Neuronal stem cell (in vitro differentiated cells): ENCODE results near the gene PTPRJ.
A peak's percentile ranks its signal among the peaks of the same experiment; 100 is the strongest.

Experiments
- DNase-seq: peaks from one replicate; pipeline ENCODE4 v3.0.0-alpha.2; 2013; ENCODE audit warnings: low spot score
- H2AFZ ChIP-seq: one replicate; pipeline ENCODE4 v1.6.1; 2013; ENCODE audit warnings: mild to moderate bottlenecking, low read length, inconsistent platforms
- H2AK5ac ChIP-seq: 2 replicates; pipeline ENCODE4 v1.6.1; 2013; ENCODE audit warnings: low read depth, mild to moderate bottlenecking, inconsistent platforms, low read length, moderate library complexity, mixed read lengths
- H2BK120ac ChIP-seq: 2 replicates; pipeline ENCODE4 v1.6.1; 2013; ENCODE audit warnings: low read depth, mild to moderate bottlenecking, inconsistent platforms, low read length, moderate library complexity, mixed read lengths
- H2BK12ac ChIP-seq: one replicate; pipeline ENCODE4 v1.6.1; 2013; ENCODE audit warnings: low read length, inconsistent platforms
- H2BK15ac ChIP-seq: 2 replicates; pipeline ENCODE4 v1.6.1; 2013; ENCODE audit warnings: mild to moderate bottlenecking, low read length, inconsistent platforms, mixed read lengths
- H2BK5ac ChIP-seq: one replicate; pipeline ENCODE4 v1.6.1; 2013; ENCODE audit warnings: inconsistent platforms, mild to moderate bottlenecking, low read length, moderate library complexity
- H3K14ac ChIP-seq: one replicate; pipeline ENCODE4 v1.6.1; 2013; ENCODE audit warnings: low read length, inconsistent platforms
- H3K18ac ChIP-seq: 2 replicates; pipeline ENCODE4 v1.6.1; 2013; ENCODE audit warnings: low read length, inconsistent platforms
- H3K23ac ChIP-seq: 2 replicates; pipeline ENCODE4 v1.6.1; 2013; ENCODE audit warnings: low read depth, mild to moderate bottlenecking, mixed read lengths, low read length, inconsistent platforms; ENCODE audit not compliant: poor library complexity
- H3K27ac ChIP-seq: replicated peaks from 3 replicates; pipeline ENCODE4 v1.5.1; 2013; ENCODE audit warnings: low read length, inconsistent platforms
- H3K27me3 ChIP-seq, 3 experiments: 2 replicates each; pipeline ENCODE4 v1.6.1; 2013; ENCODE audit warnings: low read length in 3 of 3, mild to moderate bottlenecking in 2 of 3, inconsistent platforms in 1 of 3, low read depth in 1 of 3, mixed read lengths in 1 of 3, moderate library complexity in 1 of 3; ENCODE audit not compliant: control insufficient read depth in 3 of 3, insufficient read depth in 3 of 3
- H3K36me3 ChIP-seq, 2 donors: replicated peaks in 1 of 2; 2 replicates each; pipeline ENCODE4 v1.6.1; 2013; ENCODE audit warnings: low read length in 2 of 2; ENCODE audit not compliant: control insufficient read depth in 2 of 2, insufficient read depth in 2 of 2
- H3K4ac ChIP-seq: 2 replicates; pipeline ENCODE4 v1.6.1; 2013; ENCODE audit warnings: inconsistent platforms, mild to moderate bottlenecking, low read length, moderate library complexity
- H3K4me1 ChIP-seq, 2 donors: 1 replicate in 1 of 2; 2 replicates in 1 of 2; pipeline ENCODE4 v1.6.1; 2013; ENCODE audit warnings: low read length in 2 of 2, low read depth in 1 of 2; ENCODE audit not compliant: control insufficient read depth in 2 of 2, insufficient read depth in 1 of 2
- H3K4me2 ChIP-seq: one replicate; pipeline ENCODE4 v1.6.1; 2013; ENCODE audit warnings: mild to moderate bottlenecking, low read length, inconsistent platforms; ENCODE audit not compliant: insufficient read depth, poor library complexity, severe bottlenecking
- H3K4me3 ChIP-seq, 2 donors: 2 replicates each; pipeline ENCODE4 v1.5.1; 2013; ENCODE audit warnings: low read length in 2 of 2, mild to moderate bottlenecking in 2 of 2, inconsistent platforms in 1 of 2, moderate library complexity in 1 of 2
- H3K79me1 ChIP-seq: one replicate; pipeline ENCODE4 v1.6.1; 2013; ENCODE audit warnings: low read depth, mild to moderate bottlenecking, inconsistent platforms, low read length, moderate library complexity
- H3K9ac ChIP-seq: one replicate; pipeline ENCODE4 v1.6.1; 2013; ENCODE audit warnings: mild to moderate bottlenecking, low read depth, low read length, inconsistent platforms; ENCODE audit not compliant: poor library complexity
- H3K9me3 ChIP-seq, 2 donors: replicated peaks in 1 of 2; 2 replicates each; pipeline versions ENCODE3 to v1.6.1; 2013; ENCODE audit warnings: low read length in 2 of 2, mild to moderate bottlenecking in 2 of 2, inconsistent platforms in 1 of 2, low read depth in 1 of 2, mixed read lengths in 1 of 2, moderate library complexity in 1 of 2; ENCODE audit not compliant: control insufficient read depth in 2 of 2, insufficient read depth in 1 of 2
- H4K8ac ChIP-seq: one replicate; pipeline ENCODE4 v1.6.1; 2013; ENCODE audit warnings: low read depth, mild to moderate bottlenecking, inconsistent platforms, low read length, moderate library complexity
- H4K91ac ChIP-seq: one replicate; pipeline ENCODE4 v1.6.1; 2013; ENCODE audit warnings: low read length, low read depth, mild to moderate bottlenecking, inconsistent platforms; ENCODE audit not compliant: poor library complexity
- WGBS, 2 donors: extraction: QIAGEN DNeasy Blood & Tissue Kit; methylation state at CpG; one replicate each; pipeline ENCODE4 v1.1.7; 2013; ENCODE audit warnings: missing lambda C conversion rate in 2 of 2, mixed read lengths in 1 of 2; ENCODE audit not compliant: insufficient read length in 2 of 2, insufficient replicate concordance in 1 of 2; ENCODE audit errors: extremely low coverage in 2 of 2; 5-methylcytosine and 5-hydroxymethylcytosine counted together

The PTPRJ gene

DNA sequence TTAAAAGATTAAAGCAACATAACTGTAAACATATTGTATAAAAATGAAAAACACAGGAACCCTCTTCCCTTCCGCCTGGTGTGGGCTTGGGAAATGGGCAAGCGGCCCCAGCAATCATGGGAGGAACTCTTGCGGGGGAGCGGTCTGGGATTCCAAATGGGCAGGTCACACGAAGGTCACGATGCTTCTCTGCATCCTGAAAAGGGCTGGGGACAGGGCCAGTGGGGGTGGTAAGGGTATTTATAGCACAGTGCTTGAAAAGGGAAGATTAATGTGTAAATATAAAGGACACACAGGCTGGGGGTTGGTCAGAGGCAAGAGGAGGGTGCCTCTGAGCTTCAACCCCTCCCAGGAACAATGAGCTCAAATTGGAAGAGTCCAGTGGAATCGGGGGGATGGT is 189.4 kb downstream of the PTPRJ start:
- no peak overlapping the region for H4K8ac ChIP-seq
- H3K4me1 ChIP-seq = peaks cover 11 to 15% of the 10 kb centered on the region in 2 donors
- no peak overlapping the region for H2AFZ ChIP-seq
- no peak overlapping the region for H2AK5ac ChIP-seq
- no peak overlapping the region for H2BK120ac ChIP-seq
- no peak overlapping the region for H4K91ac ChIP-seq
- H3K18ac ChIP-seq = no peak overlapping the region
- H3K27me3 ChIP-seq = no peaks in the 10 kb centered on the region
- H3K9ac ChIP-seq = no peak overlapping the region
- no peak overlapping the region for H3K4ac ChIP-seq
- no peak overlapping the region for H2BK12ac ChIP-seq
- DNase-seq = no peak
- H3K79me1 ChIP-seq = no peaks in the 10 kb centered on the region
- no peak overlapping the region for H2BK5ac ChIP-seq
- no peak overlapping the region for H3K14ac ChIP-seq
- no peak overlapping the region for H3K23ac ChIP-seq
- H2BK15ac ChIP-seq = no peak overlapping the region
- WGBS, 2 donors = no CpG with 5 or more reads among the region's 7 CpGs
- H3K27ac ChIP-seq = no peak overlapping the region
- no peaks in the 10 kb centered on the region for H3K9me3 ChIP-seq
- no peak overlapping the region for H3K4me3 ChIP-seq
- H3K4me2 ChIP-seq = no peak overlapping the region
- H3K36me3 ChIP-seq = peaks cover 5 to 28% of the 10 kb centered on the region in 2 donors

DNA sequence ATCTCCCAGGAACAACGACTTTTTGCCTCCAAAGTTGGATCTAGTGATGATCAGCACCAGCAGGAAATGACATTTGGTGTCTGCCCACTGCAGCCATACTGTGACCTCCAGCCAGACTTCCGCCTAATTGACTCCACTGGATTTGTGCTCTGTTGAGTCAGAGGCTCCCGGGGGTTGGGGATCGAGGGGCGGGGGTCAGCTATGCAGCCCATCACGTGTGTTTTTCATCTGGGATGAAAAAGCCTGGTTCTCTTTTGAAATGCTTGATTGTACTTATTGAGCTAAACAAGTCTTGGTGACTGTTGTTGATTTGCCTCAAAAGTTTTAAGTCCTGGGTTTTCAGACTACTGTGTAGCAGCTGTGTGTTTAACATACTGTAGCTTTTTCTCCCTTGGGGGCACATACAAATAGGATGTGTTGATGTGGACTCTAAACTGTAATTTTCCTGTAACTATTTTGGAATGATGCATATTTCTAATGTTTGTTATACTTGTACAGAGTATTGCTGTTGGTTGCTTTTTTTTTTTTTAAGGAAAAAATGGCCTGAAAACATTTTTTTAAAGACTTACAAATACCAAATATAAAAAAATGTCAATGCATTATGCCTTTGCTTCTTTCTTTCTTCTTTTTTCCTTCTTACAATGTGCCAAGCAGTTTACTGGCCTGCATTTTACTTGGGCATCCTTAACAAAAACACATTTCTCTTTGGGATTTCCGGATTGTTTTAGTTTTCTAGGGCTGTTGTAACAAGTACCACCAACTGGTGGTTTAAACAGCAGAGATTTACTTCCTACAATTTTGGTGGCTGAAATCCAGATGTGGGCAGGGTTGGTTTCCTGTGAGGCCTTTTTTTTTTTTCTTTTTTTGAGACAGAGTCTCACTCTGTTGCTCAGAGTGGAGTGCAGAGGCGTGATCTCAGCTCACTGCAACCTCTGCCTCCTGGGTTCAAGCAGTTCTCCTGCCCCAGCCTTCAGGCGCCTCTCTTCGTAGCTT is 190.2 kb downstream of the PTPRJ start:
- no peak overlapping the region for H3K23ac ChIP-seq
- H3K4me3 ChIP-seq = no peak overlapping the region
- no peak overlapping the region for H4K8ac ChIP-seq
- no peak overlapping the region for H4K91ac ChIP-seq
- no CpG with 5 or more reads among the region's 10 CpGs for WGBS, 2 donors
- no peak overlapping the region for H3K9ac ChIP-seq
- H2BK5ac ChIP-seq = no peak overlapping the region
- no peak overlapping the region for H2BK12ac ChIP-seq
- H3K4me1 ChIP-seq = peaks cover 11 to 15% of the 10 kb centered on the region in 2 donors
- no peaks in the 10 kb centered on the region for H3K27me3 ChIP-seq
- no peak overlapping the region for H2BK120ac ChIP-seq
- DNase-seq = no peak
- H3K4me2 ChIP-seq = no peak overlapping the region
- no peak overlapping the region for H3K18ac ChIP-seq
- no peak overlapping the region for H3K4ac ChIP-seq
- H2AK5ac ChIP-seq = no peak overlapping the region
- peaks cover 5 to 20% of the 10 kb centered on the region in 2 donors for H3K36me3 ChIP-seq
- H3K27ac ChIP-seq = no peak overlapping the region
- no peaks in the 10 kb centered on the region for H3K79me1 ChIP-seq
- H2BK15ac ChIP-seq = no peak overlapping the region
- H3K14ac ChIP-seq = no peak overlapping the region
- H3K9me3 ChIP-seq = no peaks in the 10 kb centered on the region
- no peak overlapping the region for H2AFZ ChIP-seq

- Histone ChIP-seq H3K27ac (no peak overlapping the region), H3K27me3 (no peaks in the 10 kb centered on the region), H2AFZ (peak overlapping the region; percentile 43), H4K8ac (no peak overlapping the region), H2BK15ac (no peak overlapping the region), H3K14ac (no peak overlapping the region), H3K36me3 (peaks cover 0 to 11% of the 10 kb centered on the region in 2 donors), H3K18ac (peak overlapping the region; percentile 2), H4K91ac (no peak overlapping the region), H2BK5ac (no peak overlapping the region), H3K9ac (no peak overlapping the region), H2BK12ac (no peak overlapping the region), H2BK120ac (no peak overlapping the region), H3K4me2 (no peak overlapping the region), H3K4me1 (peaks cover 11 to 15% of the 10 kb centered on the region in 2 donors), H2AK5ac (no peak overlapping the region), H3K23ac (no peak overlapping the region), H3K79me1 (no peaks in the 10 kb centered on the region), H3K9me3 (peaks cover 0 to 2% of the 10 kb centered on the region in 2 donors), H3K4me3 (no peak overlapping the region), H3K4ac (no peak overlapping the region)
- no CpG with 5 or more reads among the region's 14 CpGs for WGBS, 2 donors
- peak; percentile 53 for DNase-seq
These were observed 192.7 kb downstream of the PTPRJ start for GRCh38 chr11:48172818-48173609.

DNA sequence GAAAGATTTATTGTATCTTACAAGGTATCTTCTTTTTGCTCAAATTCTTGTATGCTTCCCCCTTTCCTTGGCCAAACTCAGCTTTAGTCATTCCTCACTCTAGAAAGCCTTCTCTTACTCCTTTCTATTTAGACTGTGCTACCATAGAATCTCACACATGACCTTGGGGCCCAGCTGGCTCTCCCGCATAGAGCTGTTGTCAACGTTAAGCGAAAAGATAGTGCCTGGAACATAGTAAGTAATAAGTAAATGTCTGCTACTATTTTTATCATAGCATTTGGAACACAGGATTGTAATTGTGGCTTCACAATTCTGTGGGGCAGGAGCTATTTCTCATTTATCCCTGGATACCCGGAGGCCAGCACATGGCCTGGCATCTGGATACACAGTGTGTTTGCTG is 197.3 kb downstream of the PTPRJ start:
- no CpG with 5 or more reads among the region's 4 CpGs for WGBS, 2 donors

More for the DNA sequence above, 197.3 kb downstream of the PTPRJ start:
- Histone ChIP-seq H3K4me1 (peaks cover 0 to 2% of the 10 kb centered on the region in 2 donors), H2BK15ac (no peak overlapping the region), H4K8ac (no peak overlapping the region), H3K9me3 (peaks cover 0 to 4% of the 10 kb centered on the region in 2 donors), H2BK5ac (no peak overlapping the region), H2BK12ac (no peak overlapping the region), H3K27me3 (no peaks in the 10 kb centered on the region), H2BK120ac (no peak overlapping the region), H3K27ac (no peak overlapping the region), H2AFZ (no peak overlapping the region), H3K14ac (peak overlapping the region; percentile 77), H3K4me2 (no peak overlapping the region), H3K18ac (no peak overlapping the region), H3K4me3 (no peak overlapping the region), H3K79me1 (no peaks in the 10 kb centered on the region), H3K36me3 (no peaks in the 10 kb centered on the region), H3K9ac (no peak overlapping the region), H3K4ac (no peak overlapping the region), H3K23ac (peak overlapping the region; percentile 13), H2AK5ac (no peak overlapping the region), H4K91ac (no peak overlapping the region)
- DNase-seq = no peak
